H9 (cell line): Measurements from ENCODE around the gene IFT172. TPM values are rescaled to one million over a fixed set of nuclear protein-coding genes. Genes with fewer than 3 reads are reported as not detected.

Experiments used
- DNase-seq: peaks from one replicate; pipeline ENCODE4 v3.0.0-alpha.2; 2017
- H2AFZ ChIP-seq: one replicate; pipeline ENCODE4 v1.6.1; 2013; ENCODE audit warnings: mild to moderate bottlenecking, low read length, control low read depth, moderate library complexity
- H2AK5ac ChIP-seq: 2 replicates; pipeline ENCODE4 v1.6.1; 2013; ENCODE audit warnings: low read length, control low read depth, mixed read lengths; ENCODE audit not compliant: insufficient read length
- H2BK120ac ChIP-seq: one replicate; pipeline ENCODE4 v1.6.1; 2013; ENCODE audit warnings: low read depth, mild to moderate bottlenecking, low read length, control low read depth, inconsistent platforms; ENCODE audit not compliant: poor library complexity, severe bottlenecking
- H2BK12ac ChIP-seq: 2 replicates; pipeline ENCODE4 v1.6.1; 2013; ENCODE audit warnings: low read length, control low read depth, mixed read lengths, low read depth; ENCODE audit not compliant: insufficient read length
- H2BK15ac ChIP-seq: 2 replicates; pipeline ENCODE4 v1.6.1; 2013; ENCODE audit warnings: low read depth, low read length, control low read depth
- H2BK20ac ChIP-seq: one replicate; pipeline ENCODE4 v1.6.1; 2013; ENCODE audit warnings: low read depth, mild to moderate bottlenecking, low read length, control low read depth, inconsistent platforms; ENCODE audit not compliant: poor library complexity, severe bottlenecking
- H2BK5ac ChIP-seq: 2 replicates; pipeline ENCODE4 v1.6.1; 2013; ENCODE audit warnings: low read length, control low read depth, mixed read lengths; ENCODE audit not compliant: insufficient read length
- H3K14ac ChIP-seq: 2 replicates; pipeline ENCODE4 v1.6.1; 2013; ENCODE audit warnings: low read length, control low read depth; ENCODE audit not compliant: insufficient read depth
- H3K18ac ChIP-seq: 2 replicates; pipeline ENCODE4 v1.6.1; 2013; ENCODE audit warnings: low read depth, mild to moderate bottlenecking, mixed read lengths, low read length, control low read depth; ENCODE audit not compliant: insufficient read length
- H3K23ac ChIP-seq: 2 replicates; pipeline ENCODE4 v1.6.1; 2013; ENCODE audit warnings: low read length, control low read depth, mixed read lengths, low read depth; ENCODE audit not compliant: insufficient read length
- H3K23me2 ChIP-seq: 2 replicates; pipeline ENCODE4 v1.6.1; 2013; ENCODE audit warnings: low read depth, mild to moderate bottlenecking, mixed read lengths, low read length, control low read depth; ENCODE audit not compliant: insufficient read length, poor library complexity, severe bottlenecking
- H3K27ac ChIP-seq: 2 replicates; pipeline ENCODE4 v1.5.1; 2013; ENCODE audit warnings: low read length, control low read depth, mixed read lengths, low read depth; ENCODE audit not compliant: insufficient read length
- H3K27me3 ChIP-seq: 2 replicates; pipeline ENCODE4 v1.6.1; 2013; ENCODE audit warnings: low read length, control low read depth, inconsistent platforms; ENCODE audit not compliant: insufficient read depth
- H3K4ac ChIP-seq: 2 replicates; pipeline ENCODE4 v1.6.1; 2013; ENCODE audit warnings: low read depth, mild to moderate bottlenecking, control low read depth, inconsistent platforms, low read length, moderate library complexity
- H3K4me1 ChIP-seq: 2 replicates; pipeline ENCODE4 v1.6.1; 2013; ENCODE audit warnings: low read length, control low read depth, inconsistent platforms; ENCODE audit not compliant: insufficient read depth
- H3K4me2 ChIP-seq: 2 replicates; pipeline ENCODE4 v1.6.1; 2013; ENCODE audit warnings: low read length, control low read depth, mixed read lengths; ENCODE audit not compliant: insufficient read length, insufficient read depth
- H3K56ac ChIP-seq: 2 replicates; pipeline ENCODE4 v1.6.1; 2013; ENCODE audit warnings: low read depth, mild to moderate bottlenecking, mixed read lengths, low read length, control low read depth; ENCODE audit not compliant: insufficient read length
- H3K79me1 ChIP-seq: 2 replicates; pipeline ENCODE4 v1.6.1; 2013; ENCODE audit warnings: low read depth, mild to moderate bottlenecking, moderate library complexity, low read length, control low read depth, inconsistent platforms; ENCODE audit not compliant: insufficient read depth, poor library complexity, severe bottlenecking
- H3K79me2 ChIP-seq: 2 replicates; pipeline ENCODE4 v1.6.1; 2013; ENCODE audit warnings: low read length, control low read depth, inconsistent platforms; ENCODE audit not compliant: insufficient read depth
- H3K9ac ChIP-seq: 2 replicates; pipeline ENCODE4 v1.6.1; 2013; ENCODE audit warnings: low read length, control low read depth, mixed read lengths; ENCODE audit not compliant: insufficient read length; ENCODE audit errors: extremely low read depth
- H3K9me3 ChIP-seq: one replicate; pipeline ENCODE4 v1.6.1; 2013; ENCODE audit warnings: low read depth, low read length, inconsistent platforms; ENCODE audit not compliant: control insufficient read depth
- H3T11ph ChIP-seq: one replicate; pipeline ENCODE4 v1.6.1; 2013; ENCODE audit warnings: mild to moderate bottlenecking, low read length, control low read depth, inconsistent platforms
- H4K20me1 ChIP-seq: one replicate; pipeline ENCODE4 v1.6.1; 2013; ENCODE audit not compliant: control insufficient read depth, insufficient read length, insufficient read depth
- H4K5ac ChIP-seq: 2 replicates; pipeline ENCODE4 v1.6.1; 2013; ENCODE audit warnings: low read depth, mild to moderate bottlenecking, mixed read lengths, low read length, control low read depth; ENCODE audit not compliant: insufficient read length
- H4K8ac ChIP-seq: replicated peaks from 2 replicates; pipeline ENCODE4 v1.6.1; 2013; ENCODE audit warnings: low read length, control low read depth, mixed read lengths, low read depth; ENCODE audit not compliant: insufficient read length
- H4K91ac ChIP-seq: 2 replicates; pipeline ENCODE4 v1.6.1; 2013; ENCODE audit warnings: low read depth, mild to moderate bottlenecking, moderate library complexity, mixed read lengths, low read length, control low read depth; ENCODE audit not compliant: insufficient read length
- H3K27ac Mint-ChIP-seq, 3 experiments: 2 replicates in 2 of 3; 3 replicates in 1 of 3; pipeline ENCODE4 v1.8.0; 2020 to 2021; ENCODE audit warnings: mixed read lengths in 3 of 3, mild to moderate bottlenecking in 1 of 3, moderate library complexity in 1 of 3
- H3K27me3 Mint-ChIP-seq: 2 replicates; pipeline ENCODE4 v1.8.0; 2021; ENCODE audit warnings: low read depth, mild to moderate bottlenecking, moderate library complexity, mixed read lengths
- H3K36me3 Mint-ChIP-seq, 3 experiments: 2 replicates in 2 of 3; 3 replicates in 1 of 3; pipeline ENCODE4 v1.8.0; 2020 to 2021; ENCODE audit warnings: low read depth in 3 of 3, mixed read lengths in 3 of 3; ENCODE audit not compliant: insufficient read depth in 1 of 3
- H3K4me1 Mint-ChIP-seq, 2 experiments: 2 replicates each; pipeline ENCODE4 v1.8.0; 2020; ENCODE audit warnings: mixed read lengths in 2 of 2
- H3K4me3 Mint-ChIP-seq, 2 experiments: 2 replicates in 1 of 2; 3 replicates in 1 of 2; pipeline ENCODE4 v1.8.0; 2020 to 2021; ENCODE audit warnings: mild to moderate bottlenecking in 2 of 2, mixed read lengths in 2 of 2, moderate library complexity in 1 of 2
- H3K9me3 Mint-ChIP-seq, 2 experiments: 2 replicates in 1 of 2; 3 replicates in 1 of 2; pipeline ENCODE4 v1.8.0; 2020; ENCODE audit warnings: mild to moderate bottlenecking in 2 of 2, mixed read lengths in 2 of 2, moderate library complexity in 1 of 2
- CTCF ChIP-seq: fragments of 200-600 bp; sonication (generic); conservative IDR thresholded peaks from 3 replicates; pipeline ENCODE4 v1.8.0; 2021; ENCODE audit warnings: antibody characterized with exemption, mild to moderate bottlenecking
- WGBS: extraction: QIAGEN DNeasy Blood & Tissue Kit; methylation state at CpG from one replicate; pipeline ENCODE4 v1.1.7; 2013; ENCODE audit warnings: missing lambda C conversion rate, low lambda C conversion rate, mixed read lengths; ENCODE audit not compliant: insufficient read length; ENCODE audit errors: extremely low coverage; 5-methylcytosine and 5-hydroxymethylcytosine counted together
- total RNA-seq: library from RNA; stranded (reverse); gene quantifications from 2 replicates; pipeline ENCODE4 v1.2.1, GENCODE V29; 2021

Gene IFT172
- total RNA-seq, 1 experiment from 2014 or later: 15.5 TPM

- Histone ChIP-seq H4K91ac (no peak overlapping the region), H2AFZ (no peak overlapping the region), H3K4ac (no peak overlapping the region), H2BK20ac (no peak overlapping the region), H3K9me3 (no peaks in the 10 kb centered on the region), H3K79me2 (no peaks in the 10 kb centered on the region), H3T11ph (no peak overlapping the region), H4K20me1 (no peaks in the 10 kb centered on the region), H2BK5ac (no peak overlapping the region), H3K14ac (no peak overlapping the region), H3K4me2 (no peak overlapping the region), H3K23ac (no peak overlapping the region), H3K23me2 (no peaks in the 10 kb centered on the region), H3K18ac (no peak overlapping the region), H3K27me3 (no peaks in the 10 kb centered on the region), H2AK5ac (no peak overlapping the region), H2BK12ac (no peak overlapping the region), H2BK120ac (no peak overlapping the region), H4K5ac (no peak overlapping the region), H3K4me1 (no peaks in the 10 kb centered on the region), H2BK15ac (no peak overlapping the region), H4K8ac (no peak overlapping the region), H3K56ac (no peak overlapping the region), H3K27ac (no peak overlapping the region), H3K79me1 (no peaks in the 10 kb centered on the region), H3K9ac (no peak overlapping the region)
- no CpG with 5 or more reads among the region's 6 CpGs for WGBS
- H3K36me3 Mint-ChIP-seq: no peaks in the 10 kb centered on the region
- no peak for TF ChIP-seq CTCF
- H3K4me3 Mint-ChIP-seq: no peak overlapping the region
- H3K27ac Mint-ChIP-seq: no peak overlapping the region
- H3K27me3 Mint-ChIP-seq: peaks cover 5% of the 10 kb centered on the region
- H3K9me3 Mint-ChIP-seq: no peaks in the 10 kb centered on the region; a peak in 1 of 5 replicates
- no peak for DNase-seq
- no peaks in the 10 kb centered on the region for H3K4me1 Mint-ChIP-seq
Observed at GRCh38 chr2:27509326-27509725, 19.8 kb upstream of the IFT172 start.
